NK-92 treated with Interleukin-12 subunit alpha and Interleukin-12 subunit beta, amount 100 ng/mL, for 24 hours (cell line): ENCODE data around the gene C8A.

Source experiments
- DNase-seq: peaks from one replicate; lab custom pipeline; 2025; lab: John Stamatoyannopoulos, UW

The C8A gene

DNA sequence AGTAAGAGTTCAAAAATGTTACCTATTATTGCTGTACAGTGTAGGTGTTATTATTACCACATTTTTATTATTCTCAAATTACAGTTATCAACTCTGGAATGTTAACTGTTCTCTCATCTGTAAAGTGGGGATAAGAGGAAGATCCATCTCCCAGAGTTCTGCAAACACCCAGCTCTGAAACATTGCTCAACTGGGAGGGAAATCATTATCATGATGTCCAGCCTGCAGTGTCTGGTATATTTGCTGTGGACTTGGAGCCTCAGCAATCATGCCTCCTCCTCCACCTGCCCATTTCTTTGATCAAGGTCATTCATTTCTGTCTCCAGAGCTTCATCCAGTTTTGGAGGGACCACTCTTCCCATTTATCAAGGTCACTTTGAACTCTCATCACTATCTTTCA, 39.4 kb downstream of the C8A start:
- no peak for DNase-seq

DNA sequence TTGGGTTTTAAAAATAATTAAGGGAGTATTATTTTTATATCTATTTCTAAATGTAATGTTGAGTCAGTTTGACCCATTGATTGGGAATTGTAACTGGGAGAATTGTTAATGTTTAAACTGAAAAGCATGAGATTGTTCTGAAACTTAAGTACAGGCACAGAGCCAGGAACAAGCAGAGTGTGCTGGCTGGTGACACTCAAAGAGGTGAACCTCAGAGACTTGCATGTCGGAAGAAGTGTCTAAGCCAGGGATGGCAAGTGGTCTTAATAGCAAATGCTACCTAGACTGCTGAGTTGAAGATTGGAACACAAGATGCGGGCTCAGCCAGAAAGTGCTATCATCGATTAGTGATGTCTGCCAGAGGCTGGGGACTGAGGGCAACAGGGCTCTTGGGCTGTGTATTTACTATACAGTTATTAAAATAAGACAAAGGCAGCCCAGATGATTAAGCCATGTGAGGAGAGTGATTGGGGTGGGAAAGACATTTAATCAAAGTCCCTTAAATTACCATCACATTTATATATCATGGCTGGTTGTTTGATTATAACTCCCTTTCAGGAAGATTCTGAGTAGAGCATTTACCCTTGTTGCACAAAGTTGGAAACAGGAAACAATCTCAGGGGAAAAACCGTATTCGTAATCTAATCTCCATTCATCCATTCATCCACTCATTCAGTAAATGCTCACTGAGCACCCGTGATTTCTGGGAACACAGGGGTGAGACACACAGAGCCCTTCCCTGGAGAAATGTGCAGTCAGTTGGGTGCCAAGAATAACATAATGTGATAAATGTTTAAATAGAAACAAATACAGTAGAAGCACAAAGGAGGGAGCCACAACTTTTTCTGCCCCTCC, 42.8 kb downstream of the C8A start:
- DNase-seq = no peak

DNA sequence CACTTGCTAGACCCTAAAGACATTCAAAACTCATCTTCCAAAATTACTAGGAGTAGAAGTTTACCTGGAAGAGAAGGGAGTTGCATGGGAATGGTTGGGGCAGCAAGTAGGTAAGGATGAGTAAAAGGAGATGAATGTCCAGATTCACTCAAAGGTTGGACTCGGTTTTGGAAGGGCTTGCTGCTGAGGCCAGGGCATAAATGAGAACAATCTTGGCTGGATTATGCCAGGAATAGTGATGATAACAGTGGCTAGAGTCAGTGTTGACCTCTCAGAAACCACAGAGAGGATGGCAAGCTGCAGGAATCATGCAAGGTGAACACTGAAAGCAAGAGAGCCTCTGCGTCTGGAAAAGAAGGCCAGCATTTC, 43.4 kb downstream of the C8A start:
- DNase-seq = no peak

DNA sequence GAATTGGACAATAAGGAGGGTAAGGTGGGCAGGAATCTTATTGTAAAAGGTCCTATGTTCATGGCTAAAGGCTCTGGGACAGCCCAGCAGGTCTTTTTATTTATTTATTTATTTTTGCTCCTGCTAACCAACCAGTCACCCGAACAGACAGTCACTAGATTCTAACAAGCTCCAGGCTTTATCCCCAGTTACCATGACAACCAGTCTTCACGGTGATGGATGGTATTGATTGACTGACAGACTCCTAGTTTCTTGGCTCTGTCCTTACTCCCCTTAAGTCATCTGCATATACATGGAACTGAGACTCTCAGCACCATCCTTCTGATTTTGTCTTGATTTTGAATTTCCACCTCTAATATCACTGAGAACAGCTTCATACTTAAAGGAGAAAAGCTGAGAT, 44.3 kb downstream of the C8A start:
- DNase-seq = no peak

DNA sequence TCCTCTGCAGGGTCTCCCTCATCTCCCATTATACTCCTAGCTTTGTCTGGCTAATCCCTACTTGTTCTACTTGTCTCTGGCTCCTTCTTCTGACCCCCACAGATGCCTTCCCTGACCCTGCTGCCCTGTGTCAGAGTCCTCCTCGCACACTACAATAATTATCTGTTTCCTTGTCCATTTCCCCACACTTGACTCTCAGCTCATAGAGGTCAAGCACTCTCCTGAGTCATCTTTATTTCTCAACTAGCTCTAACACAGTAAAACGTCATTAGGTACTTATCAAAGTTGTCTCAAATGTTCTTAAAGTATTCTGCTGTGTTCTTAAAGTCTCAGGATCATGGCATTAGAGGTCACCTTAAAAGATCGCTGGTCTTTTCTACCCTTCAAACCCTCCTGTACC, 47.1 kb downstream of the C8A start:
- no peak for DNase-seq

DNA sequence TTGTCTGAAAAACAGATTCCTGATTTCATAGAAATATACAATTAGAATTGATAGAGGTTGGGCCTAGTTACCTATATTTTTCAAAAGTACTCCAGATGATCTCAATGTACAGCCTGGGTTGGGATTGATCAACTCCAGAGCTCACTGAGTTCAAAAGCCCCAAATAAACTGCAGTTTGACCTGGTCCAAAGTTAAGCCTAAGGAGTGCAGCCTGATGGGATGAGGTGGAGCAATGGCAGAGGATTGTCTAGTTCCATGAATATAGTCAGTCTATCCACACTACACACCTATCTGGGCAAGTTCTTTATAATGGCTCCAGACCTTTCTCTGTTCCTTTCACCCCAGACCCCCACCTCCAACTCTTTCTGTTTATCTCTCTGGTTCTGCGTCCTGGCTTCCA, 49.2 kb downstream of the C8A start:
- no peak for DNase-seq

DNA sequence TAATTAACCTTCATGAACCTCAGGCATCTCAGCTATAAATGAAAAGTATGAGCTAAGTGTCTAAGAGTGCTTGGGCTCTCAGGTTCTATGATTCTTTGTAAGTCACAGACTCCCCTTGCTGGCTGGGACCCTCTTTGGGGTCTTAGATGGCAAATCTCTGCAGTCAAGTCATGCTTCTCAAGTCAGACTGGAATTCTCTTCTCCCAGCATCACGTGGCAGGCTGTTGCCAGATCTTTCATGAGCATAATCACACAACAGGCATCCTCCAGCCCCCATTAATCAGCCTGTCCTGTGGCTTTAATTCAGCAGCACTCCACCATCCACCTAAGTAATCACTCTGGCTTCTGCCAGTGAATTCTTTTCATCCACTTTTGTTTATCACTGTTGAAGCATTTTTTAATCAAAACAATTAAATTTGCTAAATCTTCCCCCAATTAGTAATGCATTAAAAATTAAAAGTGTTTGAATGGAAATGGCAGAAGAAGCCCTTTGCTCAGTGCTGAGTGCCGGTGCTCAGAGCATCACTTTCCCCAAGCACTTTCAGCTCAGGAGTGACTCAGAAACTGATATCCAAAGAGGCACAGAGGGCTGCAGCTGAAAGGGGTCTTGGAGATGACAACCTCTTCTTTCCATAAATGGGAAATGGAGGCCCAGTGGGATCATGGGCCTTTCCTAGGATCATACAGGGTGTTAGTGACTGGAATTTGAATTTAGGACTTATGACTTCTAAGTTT, 50.2 kb downstream of the C8A start:
- DNase-seq = no peak

DNA sequence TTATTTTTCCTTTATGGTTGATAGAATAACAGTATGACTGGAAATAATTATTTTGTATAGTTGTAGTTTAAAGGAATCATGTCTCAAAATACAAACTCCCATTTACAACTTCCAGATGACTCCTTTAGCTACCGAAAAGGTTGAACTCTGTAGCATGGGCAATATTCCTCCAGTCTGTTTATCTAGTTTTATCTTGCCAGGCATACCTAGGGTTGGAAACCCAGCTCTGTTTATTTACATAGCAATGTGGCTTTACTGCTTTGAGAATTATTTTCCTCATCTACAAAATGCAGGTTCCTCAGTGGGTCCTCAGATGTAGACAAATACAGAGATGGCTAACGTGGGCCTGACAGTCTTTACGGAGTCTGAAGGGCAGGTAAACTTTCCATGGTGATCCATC, 51.1 kb downstream of the C8A start:
- DNase-seq = no peak

DNA sequence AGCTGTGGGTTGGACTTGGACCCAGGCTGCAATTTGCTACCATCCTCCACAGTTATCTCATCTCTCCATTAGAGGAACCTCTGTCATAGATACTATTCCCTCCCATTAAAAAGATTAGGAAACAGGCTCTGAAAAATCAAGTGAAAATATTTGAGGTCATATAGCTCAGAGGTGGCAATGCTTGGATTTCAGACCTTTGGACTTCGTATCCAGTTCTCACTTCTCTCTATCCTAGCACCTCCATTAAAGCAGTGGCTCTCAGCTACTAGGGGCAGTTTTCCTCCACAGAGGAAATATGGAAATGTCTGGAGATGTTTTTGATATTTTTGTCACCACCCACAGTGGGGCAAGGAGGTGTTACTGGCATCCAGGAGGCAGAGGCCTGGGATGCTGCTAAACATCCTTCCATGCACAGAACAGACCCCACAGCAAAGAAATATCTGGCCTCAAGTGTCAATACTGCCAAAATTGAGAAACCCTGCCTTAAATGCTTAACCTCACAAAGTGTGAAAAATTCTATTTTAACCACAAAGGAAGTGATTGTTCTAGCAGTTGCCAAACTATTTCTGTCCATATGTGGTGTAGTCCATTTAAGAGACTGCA, 54.1 kb downstream of the C8A start:
- peak; percentile 17 for DNase-seq

DNA sequence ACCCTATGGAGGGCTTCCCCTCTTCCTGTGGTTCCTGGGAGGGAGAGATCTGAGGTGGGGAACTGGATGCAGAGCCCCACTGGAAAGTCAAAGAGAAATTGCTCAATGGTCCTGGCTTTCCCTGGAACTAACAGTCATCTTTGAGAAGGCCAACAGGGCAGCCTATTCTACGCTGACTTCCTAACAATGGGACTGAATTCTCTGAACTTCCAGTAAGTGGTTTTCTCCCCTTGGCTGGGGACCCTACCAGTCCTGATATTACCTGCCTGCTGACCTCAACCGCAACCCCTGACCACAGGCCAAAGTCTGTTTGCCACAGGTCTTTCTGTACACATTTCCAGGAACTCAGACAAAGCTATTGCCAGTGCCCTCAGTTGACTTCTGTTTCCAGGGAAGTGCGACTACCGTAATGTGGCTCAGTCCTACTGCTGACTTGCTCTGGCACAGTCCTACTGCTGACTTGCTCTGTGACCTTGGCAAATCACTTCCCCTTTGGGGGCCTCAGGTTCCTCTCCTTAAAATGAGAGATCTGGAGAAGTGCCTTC, 55.9 kb downstream of the C8A start:
- DNase-seq = peak; percentile 63

DNA sequence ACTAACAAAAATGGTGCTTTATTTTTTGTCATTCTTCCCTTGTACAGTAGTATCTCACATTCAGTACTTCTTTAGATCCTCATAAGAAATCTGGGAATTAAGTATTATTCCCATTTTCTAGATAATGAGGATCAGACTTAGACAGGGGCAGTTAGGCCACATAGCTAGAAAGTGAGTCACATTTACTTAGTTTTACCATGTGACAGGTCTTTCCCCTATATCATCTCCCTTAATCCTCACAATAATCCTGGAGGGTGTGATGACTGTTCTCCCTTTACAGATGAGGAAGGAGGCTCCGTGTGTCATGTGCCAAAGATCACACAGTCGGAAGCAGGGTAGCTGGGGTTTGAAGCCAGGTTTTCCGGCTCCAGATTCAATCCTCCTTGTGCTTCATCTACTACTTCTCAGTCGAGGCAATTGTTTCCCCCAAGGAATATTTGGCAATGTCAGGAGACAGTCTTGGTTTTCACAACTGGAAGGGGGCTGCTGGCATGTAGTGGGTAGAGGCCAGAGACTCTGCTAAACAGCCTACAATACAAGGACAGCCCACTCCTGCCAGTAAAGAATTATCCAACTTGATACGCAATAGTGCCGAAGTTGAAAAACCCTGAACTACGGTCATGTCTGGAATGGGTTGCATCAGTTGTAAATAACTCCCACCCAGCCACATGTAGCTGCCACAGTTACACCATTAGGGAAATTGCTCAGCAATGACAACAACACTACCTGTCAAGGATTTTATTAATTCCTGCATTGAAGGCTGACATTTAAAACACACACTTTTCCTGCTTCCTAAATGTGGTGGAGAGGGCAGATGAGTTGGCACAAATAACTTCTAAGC, 56.7 kb downstream of the C8A start:
- no peak for DNase-seq

DNA sequence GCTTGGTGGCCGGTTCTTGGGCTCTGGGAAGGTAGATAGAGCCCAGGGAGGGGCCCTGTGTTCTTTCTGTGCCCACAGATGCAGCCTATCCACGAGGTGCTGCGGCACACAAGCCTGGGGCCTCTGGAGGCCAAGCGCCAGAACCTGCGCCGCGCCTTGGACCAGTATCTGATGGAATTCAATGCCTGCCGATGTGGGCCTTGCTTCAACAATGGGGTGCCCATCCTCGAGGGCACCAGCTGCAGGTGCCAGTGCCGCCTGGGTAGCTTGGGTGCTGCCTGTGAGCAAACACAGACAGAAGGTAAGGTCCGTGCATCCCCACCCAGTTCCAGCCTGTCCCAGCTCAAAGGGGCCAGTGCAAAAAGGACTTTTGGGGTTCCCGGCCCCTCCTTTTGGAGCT, 57.7 kb downstream of the C8A start:
- no peak for DNase-seq

DNA sequence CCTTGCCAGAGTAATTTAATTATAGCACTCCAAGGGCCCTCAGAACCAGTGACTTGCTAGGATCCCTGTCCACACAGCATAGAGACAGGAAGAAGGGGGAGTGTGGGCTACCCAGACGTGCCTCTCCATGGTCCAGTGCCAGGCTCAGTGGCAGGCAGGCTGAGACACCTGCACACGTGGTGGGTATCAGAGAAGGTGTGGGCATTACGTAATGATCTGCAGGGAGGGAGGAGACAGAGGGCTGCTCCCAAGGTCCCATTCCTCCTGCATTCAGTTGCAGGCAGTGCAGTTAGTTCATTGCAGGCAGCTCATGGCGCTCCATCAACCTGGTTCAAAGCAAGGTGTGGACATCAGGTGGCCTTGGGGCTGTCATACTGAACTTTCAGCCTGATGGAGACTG, 61.4 kb downstream of the C8A start:
- peak; percentile 27 for DNase-seq

DNA sequence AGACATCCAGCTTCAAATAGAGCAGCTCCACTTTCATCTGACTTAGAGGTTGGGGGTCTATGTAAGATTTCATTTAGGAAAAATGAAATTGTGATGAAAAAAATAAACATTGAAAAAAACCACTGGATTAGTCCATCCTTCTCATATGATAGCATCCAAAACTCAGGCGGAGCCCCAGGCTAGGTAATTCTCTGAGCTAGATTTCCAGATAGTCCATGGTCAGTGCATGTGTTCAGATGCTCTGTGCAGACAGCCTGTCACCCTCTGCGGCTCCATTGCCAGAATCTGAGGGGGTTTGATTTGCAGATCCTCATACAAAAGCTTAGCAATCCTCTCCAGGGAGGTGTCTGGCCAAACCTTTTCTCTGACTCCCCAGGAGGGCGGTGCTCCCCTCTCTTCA, 62.0 kb downstream of the C8A start:
- DNase-seq = no peak

DNA sequence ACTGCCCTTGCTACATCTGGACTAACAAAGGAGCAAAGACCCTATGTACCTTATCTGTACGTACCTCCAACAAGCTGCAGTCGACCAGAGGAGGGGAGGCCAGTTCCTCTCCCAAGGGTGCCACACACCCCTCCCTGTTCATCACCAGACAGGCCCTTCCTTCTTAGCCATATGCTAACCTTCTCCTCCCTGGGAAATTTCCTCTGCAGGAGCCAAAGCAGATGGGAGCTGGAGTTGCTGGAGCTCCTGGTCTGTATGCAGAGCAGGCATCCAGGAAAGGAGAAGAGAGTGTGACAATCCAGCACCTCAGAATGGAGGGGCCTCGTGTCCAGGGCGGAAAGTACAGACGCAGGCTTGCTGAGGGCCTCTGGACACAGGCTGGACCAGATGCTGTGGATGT, 62.8 kb downstream of the C8A start:
- DNase-seq = no peak

DNA sequence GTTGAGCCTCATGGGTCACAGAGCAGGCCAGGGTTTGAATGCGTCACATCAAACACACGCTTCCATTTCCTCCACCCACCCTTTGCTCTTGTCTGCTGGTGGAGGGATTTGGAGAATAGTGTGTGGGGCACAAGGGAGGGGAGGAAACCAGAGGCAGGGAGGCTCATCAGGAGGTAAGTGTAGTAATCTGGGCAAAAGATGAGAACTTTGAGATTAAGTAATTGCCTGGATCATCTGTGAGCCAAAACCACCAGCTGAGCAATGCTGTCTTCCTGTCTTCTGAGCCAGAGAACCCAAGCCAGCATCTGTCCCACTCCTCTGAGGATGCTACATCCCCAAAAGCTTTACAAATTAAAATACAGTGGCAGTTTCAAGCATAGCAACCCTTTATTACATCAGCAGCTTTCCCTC, 66.0 kb downstream of the C8A start:
- DNase-seq = no peak

DNA sequence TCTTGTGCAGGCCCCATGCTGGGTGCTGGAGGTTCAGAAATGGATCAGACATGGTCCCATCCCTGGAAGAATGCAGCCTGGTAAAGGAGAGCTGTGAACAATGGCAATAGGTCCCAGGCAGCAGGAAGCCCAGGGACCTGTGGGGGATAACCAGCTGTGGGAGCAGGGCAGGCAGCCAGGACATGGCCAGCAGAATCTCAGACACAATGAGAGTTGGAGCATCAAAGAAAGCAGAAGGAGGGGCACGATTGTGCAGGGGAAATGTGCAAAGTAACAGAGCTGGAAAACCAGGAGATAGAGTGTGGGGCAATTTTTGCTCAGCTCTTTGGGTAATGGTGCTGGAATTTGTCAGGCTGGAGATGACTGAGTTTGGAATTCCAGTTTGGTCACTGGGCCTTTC, 66.9 kb downstream of the C8A start:
- DNase-seq = no peak

DNA sequence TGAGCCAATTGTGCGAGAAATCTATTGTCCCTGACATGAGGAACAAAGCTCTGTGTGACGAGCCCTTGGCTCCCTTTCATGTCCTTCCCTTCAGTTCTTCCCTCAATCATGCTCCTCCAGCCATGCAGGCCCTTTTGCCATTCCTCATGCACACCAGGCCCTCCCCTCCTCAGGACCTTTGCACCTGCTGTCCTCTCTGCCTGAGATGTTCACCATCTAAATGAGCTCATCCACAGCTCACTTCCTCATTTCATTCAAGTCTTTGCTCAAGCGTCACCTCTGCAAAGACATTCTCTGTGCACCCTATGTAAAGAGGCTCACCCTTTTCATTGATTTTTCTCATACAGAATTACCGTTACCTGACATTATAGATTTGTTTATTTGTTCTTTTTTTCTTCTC, 67.5 kb downstream of the C8A start:
- DNase-seq = no peak

DNA sequence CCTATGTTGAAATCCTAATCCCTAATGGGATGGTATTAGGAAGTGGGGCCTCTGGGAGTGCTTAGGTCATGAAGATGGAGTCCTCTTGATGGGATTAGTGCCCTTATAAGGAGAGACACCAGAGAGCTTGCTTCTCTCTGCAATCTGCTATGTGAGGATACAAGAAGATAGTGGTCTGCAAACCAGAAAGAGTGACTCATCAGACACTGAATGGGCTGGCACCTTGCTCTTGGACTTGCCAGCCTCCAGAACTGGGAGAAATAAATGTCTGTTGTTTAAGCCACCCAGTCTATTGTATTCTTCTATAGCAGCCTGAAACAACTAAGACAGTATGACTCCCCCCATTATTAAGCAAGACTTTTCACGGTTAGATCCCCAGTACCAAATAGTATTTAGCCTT, 67.9 kb downstream of the C8A start:
- DNase-seq = no peak

DNA sequence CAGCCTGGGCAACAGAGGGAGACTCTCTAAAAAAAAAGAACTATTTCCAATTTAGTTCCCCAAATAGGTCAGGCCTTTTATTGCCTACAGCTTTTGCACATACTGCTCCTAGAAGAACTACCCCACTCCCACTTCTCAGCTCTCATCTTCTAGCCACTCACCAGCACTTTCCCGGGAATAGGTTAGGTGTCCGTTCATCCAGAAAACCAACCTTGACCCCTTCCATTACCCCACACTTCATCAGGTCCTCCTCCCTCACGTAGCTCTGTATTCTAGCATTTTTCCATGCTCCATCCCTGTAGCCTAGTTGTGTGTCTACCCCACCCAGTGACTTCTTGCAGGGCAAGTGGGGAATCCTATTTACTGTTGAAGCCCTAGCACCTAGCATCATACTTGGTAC, 68.6 kb downstream of the C8A start:
- DNase-seq = no peak

DNA sequence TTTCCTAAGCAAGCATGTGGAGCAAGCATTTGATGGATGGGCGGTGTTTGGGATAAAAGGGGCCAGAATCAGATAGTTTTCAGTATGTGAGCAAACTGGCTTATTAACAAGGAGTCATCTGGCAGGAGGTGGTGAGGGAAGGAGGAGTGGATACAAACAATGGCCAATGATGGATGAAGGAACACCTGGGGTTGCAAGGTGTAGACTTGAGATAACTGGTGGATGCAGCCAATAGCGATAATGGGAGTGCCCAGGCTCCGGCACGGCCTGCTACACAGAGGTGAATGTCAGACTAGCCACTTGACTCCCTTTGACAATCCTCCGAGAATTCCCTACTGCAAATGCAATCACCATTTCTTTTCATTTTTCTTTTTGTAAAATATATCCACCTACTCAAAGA, 69.5 kb downstream of the C8A start:
- no peak for DNase-seq

DNA sequence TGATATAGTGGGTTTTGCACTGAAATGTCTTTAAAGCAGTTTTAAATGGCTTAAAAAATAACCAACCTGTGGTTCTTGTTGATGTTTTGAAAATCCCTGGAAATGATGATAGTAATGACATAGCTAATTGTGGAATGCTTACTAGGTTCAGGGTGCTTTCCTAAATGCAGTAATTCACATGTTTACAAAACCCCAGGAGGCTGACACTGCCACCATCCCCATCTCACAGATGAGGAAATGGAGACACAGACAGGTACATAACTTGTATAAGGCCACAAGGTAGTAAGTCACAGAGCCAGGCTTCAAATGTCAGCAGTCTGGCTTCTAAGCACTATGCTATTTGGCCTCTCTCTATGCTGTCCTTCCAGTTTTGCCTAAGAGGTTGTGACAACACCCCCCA, 70.6 kb downstream of the C8A start:
- DNase-seq = no peak
